LHCN-M2 (cell line): ENCODE data around the gene CCDC83. TPM values are rescaled to one million over a fixed set of nuclear protein-coding genes. Genes with fewer than 3 reads are reported as not detected.
"Not testable (repeated sequence)": the region's sequence is repeated elsewhere in the genome, so short reads cannot be mapped to it uniquely, and the experiment has no call there.

Experiments
- DNase-seq: peaks from one replicate; pipeline ENCODE4 v3.0.0-alpha.2; 2012; ENCODE audit warnings: low read depth
- total RNA-seq: library from RNA; depleted of rRNA; stranded (reverse); fragments of >200 nt; gene quantifications from 2 replicates; pipeline ENCODE4 v1.2.3, GENCODE V29; 2014

The CCDC83 gene
- total RNA-seq, 1 experiment from 2014 or later: 0.06 TPM

DNA sequence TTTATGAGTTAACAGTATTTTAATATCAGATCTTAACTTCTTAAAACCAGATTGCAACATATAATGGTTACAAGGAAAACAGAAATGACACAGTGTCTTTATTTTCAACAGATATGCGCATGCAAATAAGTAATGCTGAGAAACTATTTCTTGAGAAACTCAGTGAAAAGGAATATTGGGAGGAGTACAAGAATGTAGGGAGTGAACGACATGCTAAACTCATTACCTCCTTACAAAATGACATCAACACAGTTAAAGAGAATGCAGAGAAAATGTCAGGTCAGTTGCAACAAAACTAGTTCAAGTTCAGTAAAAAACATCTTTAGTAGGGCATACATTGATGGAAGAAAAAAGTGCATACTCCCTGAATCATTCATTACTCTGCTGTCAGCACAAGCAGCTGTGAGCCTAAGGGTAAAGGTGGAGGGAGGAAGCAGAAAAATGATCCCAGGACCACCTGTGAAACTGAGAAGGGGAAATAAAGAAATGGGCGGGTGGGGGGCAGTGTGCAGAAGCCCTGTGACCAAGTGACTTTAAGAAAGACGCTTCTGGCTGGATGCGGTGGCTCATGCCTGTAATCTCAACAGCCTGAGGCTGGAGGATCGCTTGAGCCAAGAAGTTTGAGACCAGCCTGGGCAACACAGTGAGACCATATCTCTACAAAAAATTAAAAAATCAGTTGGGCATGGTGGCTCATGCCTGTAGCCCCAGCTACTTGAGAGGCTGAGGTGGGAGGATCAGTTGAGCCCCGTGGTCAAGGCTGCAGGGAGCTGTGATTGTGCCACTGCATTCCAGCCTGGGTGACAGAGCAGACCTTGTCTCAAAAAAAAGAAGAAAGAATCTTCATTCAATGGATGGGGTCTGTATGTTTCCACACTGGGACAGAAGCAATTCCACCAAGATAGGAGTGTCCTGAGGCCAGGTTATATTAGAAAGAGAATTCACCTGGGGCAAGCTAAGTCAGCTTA lies 31.2 kb downstream of the CCDC83 start:
- DNase-seq: no peak

DNA sequence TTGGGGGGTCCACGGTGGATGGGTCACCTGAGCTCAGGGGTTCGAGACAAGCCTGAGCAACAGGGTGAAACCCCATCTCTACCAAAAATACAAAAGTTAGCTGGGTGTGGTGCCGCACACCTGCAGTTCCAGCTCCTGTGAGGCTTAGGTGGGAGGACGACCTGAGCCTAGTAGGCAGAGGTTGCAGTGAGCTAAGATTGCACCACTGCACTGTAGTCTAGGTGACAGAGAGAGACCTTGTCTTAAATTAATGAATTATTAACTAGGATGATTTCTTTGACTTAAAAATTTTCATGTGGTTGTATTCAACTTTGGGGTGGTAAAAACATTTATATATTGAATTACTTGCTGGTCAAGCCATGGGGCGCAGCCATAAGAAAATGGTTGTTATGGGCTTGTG lies 33.9 kb downstream of the CCDC83 start:
- no peak for DNase-seq

DNA sequence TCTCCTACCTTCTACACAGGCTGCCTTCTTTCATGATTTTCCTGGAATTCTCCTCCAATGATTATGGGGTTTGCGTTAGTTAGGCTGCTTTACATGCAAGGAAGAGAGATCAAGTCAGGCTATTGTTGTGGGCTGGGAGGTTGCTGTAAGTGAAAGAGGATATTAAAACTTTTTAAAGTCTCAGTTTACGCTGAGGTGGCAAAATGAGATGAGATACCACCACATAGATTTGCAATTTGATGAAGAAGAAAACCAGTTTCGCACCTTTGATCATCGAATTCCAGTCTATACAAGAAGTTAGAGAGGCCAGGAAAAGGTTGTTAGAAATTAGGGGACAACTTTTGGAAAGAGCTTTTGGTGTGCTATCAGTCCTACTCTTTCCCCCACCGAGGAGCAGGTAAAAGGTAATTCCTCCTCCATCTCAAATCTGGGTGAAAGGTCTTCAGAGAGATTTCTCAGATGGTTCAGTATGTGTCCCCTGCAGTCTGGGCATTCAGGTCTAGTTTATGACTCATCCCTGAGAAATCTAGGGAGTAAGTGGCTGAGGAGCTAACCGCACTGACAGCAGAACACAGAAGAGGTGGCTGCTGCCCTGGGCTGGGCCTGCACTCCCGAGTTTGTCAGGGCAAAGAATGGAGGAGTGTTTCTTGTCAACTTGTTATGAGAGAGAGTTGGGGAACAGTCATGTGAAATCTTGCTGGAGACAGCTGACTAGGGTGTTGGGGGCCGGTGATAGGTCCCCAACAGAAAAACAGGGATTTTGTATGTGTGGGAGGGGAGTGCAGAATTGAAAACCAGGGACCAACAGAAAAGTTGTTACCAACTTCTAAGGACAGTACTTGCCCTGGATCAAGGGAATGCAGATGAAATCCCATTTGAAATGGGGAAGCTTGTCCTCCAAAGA lies 34.7 kb downstream of the CCDC83 start:
- peak; percentile 77 for DNase-seq

DNA sequence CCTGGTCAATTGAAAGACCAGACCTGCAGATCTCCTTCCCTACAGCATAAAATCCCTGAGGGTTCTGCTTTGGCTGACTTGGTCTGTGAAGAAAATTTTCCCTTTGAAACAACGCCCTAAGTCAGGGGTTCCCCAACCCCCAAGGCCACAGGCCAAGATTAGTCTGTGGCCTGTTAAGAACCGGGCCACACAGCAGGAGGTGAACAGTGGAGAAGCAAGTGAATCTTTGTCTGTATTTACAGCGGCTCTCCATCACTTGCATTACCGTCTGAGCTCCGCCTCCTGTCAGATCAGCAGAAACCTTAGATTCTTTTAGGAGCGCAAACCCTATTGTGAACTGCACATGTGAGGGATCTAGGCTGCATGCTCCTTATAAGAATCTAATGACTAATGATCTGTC lies 38.2 kb downstream of the CCDC83 start:
- no peak for DNase-seq

DNA sequence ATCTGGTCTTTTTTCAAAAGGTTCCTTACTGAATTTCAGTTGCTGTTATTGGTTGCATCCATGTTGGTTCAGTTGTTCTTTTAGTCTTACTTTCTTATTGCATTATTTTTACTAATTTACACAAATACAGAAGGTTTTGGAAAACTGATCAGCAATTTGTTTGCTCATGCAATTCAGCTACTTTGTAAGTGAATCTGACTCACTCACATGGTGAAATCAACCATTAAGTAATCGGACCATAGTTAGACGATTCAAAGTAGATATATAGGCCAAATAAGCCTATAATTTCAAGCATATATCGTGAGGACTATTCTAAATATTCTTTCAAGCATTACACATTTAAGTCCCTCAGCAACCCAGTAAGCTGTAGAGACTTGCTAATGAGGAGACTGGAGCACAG lies 41.7 kb downstream of the CCDC83 start:
- DNase-seq: no peak

DNA sequence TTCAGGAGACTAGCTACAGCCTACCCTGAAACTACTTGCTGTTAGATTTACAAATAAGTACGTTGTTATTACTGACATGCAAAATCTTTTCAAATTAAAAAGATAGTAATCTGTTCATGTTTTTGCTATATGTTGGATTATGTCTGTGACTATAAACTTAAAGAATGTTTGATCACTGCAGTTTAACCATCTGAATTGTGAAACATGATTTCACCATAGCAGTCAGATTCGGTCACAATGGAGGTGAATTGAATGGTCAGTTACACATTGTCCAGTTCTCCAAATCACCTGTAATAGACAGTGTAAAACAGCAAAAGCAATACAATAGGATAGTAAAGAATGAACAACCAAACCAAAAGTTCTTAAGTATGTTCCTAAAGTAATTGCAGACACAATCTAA lies 43.3 kb downstream of the CCDC83 start:
- no peak for DNase-seq

DNA sequence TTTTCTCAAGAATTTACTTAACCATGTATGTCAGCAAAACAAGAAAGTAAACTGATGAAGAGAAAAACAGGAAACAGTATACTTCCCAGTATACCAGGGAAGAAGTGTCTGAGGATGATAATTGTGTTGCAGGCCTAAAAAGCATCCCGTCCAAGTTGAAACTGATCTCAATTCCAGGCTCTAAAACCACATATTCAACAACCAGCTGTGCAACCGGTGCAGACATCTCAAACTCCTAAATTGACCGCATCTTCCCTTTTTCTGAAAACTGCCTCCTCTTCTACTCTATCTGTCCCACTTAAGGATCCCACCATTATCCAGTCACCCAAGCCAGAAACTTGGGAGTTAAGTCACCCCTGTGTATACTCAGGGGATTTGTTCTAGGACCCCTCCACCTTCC lies 47.2 kb downstream of the CCDC83 start:
- no peak for DNase-seq

DNA sequence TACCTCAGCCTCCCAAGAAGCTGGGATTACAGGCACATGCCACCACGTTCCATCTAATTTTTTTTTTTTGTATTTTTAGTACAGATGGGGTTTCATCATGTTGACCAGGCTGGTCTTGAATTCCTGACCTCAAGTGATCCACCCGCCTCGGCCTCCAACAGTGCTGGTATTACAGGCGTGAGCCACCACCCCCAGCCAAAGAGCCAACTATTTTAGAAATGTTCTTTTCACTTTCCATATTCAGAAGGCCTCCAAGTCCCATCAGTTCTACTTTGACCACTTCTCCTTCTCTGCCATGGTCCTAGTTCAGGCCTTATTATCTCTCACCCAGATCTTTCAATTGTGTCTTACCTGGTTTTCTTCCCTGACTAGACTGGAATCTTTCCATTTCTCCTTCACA lies 48.2 kb downstream of the CCDC83 start:
- no peak for DNase-seq

DNA sequence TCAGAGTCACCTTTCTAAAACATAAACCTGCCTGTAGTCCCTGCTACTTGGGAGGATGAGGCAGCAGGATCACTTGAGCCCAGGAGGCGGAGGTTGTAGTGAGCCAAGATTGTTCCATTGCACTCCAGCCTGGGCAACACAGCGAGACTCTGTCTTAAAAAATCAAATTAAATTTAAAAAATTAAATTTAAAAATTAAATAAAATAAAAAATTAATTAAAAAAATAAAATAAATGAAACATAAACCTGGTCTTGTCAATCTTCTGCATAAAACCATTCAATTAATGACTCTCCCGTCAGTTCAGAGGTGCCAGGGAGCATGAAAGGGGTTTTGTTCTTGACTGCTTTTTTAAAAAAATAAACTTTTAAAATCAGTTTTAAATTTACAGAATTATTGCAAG lies 48.6 kb downstream of the CCDC83 start:
- DNase-seq: no peak

DNA sequence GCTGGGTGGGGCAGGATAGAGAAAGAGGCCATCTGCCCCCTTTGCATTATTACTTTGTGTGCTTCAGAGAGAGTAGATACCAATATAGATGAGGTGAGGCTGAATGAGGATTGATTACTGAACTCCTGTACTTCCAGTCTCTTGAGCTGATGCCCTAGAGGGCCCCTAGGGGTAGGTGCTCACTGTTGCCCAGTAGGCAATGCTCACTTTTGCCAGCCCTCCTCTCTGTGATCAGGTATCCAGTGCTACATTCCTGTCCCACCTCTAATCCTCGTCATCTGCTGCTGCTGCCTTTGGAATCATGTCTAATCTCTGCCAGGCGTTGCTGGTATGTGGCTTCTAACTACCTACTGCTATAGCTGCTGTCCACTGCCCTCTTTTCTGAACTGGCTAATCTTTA lies 57.2 kb downstream of the CCDC83 start:
- DNase-seq: no peak

DNA sequence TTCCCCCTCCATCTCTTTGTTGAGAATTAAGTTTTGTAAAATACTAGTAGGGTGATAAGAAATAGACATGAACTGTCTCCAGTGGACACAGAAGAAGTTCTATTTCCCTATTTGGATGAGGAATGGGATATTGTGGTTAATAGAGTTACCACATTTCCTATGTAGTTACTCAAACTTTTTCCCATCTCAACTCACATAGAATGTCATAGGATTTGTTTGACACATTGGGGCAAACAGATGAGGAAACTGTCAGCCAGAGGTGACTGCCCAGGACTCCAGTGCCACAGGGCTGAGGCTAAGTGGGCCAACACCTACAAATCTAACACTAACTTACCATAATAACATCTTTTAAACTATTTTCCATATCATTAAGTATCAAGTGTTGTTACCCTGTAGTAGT lies 58.3 kb downstream of the CCDC83 start:
- no peak for DNase-seq

DNA sequence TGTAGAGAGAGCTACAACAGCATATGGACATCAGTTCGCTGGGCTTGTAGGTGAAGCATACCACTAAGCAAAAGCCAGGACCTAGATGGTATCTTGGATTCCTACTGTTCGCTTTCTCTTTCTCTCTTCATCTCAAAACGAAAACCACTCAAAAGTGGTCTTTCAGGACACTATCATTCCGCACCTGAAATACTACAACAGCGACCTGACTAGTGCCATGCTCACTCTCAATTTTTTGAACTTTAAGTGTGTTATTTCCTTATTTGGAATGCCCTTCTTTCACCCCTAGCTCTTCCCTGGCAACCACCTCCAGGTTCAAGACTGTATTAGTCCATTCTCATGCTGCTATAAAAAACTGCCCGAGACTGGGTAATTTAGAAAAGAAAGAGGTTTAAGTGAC lies 59.2 kb downstream of the CCDC83 start:
- DNase-seq: no peak

DNA sequence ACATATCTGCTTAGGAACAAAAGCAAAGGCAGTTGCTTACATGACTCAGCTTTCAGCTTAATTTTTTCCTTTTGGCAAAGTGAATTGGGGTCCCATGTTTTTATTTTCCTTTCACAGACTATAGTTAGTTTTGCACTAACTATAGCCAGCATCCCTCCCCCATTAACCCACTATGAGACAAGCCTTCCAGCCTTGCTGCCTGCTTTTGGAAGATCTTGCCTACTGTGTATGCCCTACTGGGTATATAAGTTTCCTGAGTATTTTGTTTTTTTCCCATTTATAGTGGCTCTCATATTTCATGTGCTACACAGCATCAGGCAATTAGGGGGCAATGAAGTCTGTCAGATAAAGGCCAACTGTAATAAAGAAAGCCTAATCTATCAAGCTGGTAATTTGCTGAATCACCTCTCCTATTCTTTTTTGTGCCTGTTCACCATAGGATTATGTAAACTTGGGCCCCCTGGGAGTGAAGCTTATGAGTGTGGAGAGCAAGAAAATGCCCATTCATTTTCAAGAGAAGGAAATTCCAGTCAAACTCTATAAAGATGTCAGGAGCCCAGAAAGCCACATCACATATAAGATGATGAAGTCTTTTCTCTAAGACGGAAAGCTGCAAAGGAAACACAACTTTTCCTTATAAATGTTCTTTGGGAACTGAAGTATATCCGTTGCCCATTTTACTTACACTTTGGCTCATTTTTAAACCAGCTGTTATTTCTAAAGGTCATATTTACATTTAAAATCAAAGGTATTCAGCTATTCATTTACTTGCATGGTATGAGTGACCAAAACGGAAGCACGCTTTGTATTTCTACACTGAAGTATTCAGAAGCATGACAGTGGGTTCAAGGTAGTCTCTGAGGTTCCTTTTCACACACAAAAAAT lies 64.0 kb downstream of the CCDC83 start:
- DNase-seq: peak; percentile 10

DNA sequence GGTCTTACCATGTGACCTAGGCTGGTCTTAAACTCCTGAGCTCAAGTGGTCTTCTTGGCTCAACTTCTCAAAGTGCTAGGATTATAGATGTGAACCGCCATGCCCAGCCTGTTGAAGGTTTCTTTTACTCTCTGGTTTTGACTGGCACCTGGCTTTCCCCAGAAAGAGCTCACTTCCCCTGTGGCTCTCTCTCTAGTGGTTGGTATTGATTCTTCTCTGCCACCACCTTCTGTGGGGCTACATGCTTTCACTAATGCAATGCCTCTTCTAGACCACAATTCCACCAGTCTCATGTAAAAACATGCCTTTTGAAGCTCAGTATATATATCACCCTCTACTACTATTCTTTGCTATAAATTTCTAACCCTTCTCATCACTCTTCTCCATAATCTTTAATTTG lies 67.2 kb downstream of the CCDC83 start:
- no peak for DNase-seq

DNA sequence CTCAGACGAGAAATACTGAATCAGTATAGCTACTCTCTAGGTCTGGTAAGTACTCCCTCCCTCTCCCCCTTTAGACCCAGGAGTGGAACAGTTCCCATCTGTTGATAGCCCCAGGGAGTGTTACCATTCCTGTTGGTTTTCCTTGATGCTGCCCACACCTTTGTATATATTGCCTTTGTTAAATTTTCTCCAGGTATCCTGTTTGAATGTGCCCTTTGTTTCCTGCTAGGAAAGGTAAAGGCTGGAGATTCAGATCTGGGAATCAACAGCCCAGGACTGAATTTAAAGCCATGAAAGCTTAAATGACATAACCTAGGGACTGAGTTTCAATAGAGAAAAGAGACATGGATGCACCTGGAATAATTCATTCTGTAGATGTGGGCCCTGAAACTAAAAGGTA lies 68.3 kb downstream of the CCDC83 start:
- no peak for DNase-seq

DNA sequence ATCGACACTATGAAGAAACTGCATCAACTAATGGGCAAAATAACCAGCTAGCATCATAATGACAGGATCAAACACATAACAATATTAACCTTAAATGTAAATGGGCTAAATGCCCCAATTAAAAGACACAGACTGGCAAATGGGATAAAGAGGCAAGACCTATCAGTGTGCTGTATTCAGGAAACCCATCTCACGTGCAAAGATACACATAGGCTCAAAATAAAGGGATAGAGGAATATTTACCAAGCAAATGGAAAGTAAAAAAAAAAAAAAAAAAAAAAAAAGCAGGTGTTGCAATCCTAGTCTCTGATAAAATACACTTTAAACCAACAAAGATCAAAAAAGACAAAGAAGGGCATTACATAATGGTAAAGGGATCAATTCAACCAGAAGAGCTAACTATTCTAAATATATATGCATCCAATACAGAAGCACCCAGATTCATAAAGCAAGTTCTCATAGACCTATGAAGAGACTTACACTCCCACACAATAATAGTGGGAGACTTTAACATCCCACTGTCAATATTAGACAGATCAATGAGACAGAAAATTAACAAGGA lies 71.6 kb downstream of the CCDC83 start:
- DNase-seq: not testable (repeated sequence)

DNA sequence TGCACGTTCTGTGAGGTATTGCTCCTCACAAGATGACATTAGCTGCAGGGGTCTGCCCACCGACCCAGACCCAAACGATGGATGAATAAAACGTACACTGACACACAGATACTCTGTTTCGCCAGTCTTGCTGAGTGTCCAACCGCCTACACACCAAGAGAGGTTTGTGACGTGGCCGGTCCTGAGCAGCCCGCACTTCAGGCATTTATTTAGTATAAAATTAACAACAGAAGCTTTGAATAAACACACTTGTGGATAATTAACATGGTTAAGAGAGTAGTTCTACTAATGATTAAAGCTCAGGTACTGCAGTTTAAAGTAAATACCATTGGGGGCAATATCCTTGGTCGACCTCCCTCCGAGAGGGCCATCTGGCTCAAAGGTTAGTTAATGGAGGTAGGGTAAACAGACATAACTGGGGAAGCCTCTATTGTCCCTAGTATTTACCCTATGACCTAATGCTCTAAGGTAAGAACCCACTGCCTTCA lies 75.7 kb downstream of the CCDC83 start:
- DNase-seq: no peak

DNA sequence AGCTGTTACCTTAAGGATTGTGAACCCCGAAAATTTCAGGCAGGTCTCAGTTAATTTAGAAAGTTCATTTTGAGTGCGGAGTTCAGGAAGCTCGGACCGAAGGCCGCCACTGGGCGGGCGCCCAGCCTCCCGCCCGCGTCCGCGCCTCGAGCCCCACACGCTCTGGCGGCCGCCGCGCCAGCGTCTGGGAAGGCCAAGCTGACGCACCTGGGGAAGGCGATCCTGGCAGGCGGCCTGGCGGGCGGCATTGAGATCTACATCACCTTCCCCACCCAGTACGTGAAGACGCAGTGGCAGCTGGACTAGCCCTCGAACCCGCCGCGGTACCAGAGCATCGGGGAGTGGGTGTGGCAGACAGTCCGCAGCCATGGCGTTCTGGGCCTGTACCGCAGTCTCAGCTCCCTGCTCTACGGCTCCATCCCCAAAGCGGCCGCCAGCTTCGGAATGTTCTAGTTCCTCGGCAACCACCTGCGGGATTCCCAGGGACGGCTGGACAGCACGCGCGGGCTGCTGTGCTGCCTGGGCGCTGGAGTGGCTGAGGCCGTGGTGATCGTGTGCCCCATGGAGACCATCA lies 79.5 kb downstream of the CCDC83 start:
- no peak for DNase-seq

DNA sequence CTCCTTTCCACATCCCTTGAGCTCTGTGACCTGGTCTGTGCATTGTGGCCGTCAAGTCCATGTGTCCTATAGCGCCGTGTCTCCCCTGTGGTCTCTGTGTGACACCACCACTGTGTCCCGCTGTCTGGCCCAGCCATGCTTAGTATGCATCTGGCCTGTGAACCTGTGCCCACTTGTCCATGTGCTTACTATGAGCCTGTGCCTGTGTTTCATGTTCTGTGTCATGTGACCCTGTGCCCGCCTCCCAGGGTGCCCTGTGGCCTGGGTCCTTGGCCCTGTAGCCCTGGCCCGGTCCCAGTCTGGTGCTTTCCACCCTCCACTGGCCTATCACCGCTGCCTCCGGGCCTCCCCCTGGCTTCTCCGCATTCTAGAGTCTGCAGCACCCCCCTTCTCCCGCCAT lies 80.6 kb downstream of the CCDC83 start:
- DNase-seq: no peak

DNA sequence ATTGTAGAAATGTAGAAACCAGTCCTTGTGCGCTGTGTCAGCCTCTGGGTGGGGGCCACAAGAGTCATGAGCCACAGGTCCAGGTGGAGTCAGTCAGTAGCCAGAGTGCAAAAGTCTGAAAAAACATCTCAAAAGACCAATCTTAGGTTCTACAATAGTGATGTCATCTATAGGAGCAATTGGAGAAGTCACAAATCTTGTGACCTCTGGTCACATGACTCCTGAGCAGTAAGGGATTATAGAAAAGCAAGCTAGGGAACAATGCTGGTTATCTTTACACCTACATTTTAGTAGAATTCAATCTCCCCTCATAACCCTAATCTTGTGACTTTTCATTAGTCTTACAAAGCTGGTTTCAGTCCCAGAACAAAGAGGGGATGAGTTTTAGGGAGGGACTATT lies 82.7 kb downstream of the CCDC83 start:
- DNase-seq: no peak
